OCI-LY3 (cell line): Measurements from ENCODE around the gene NEUROG1.

Experiments used
- EZH2phosphoT487 ChIP-seq: fragments of 200-600 bp; shearing (Covaris generic); IDR thresholded peaks from 2 replicates; pipeline ENCODE4 v1.6.1; 2018; ENCODE audit warnings: antibody characterized with exemption, mixed run types, low read depth
- TF ChIP-seq, protein P1 (sequence below): fragments of 200-600, 300-600 bp; sonication (generic); IDR thresholded peaks from 2 replicates; pipeline ENCODE4 v1.5.1; 2014; ENCODE audit warnings: antibody characterized with exemption, low read length, low read depth

DNA sequence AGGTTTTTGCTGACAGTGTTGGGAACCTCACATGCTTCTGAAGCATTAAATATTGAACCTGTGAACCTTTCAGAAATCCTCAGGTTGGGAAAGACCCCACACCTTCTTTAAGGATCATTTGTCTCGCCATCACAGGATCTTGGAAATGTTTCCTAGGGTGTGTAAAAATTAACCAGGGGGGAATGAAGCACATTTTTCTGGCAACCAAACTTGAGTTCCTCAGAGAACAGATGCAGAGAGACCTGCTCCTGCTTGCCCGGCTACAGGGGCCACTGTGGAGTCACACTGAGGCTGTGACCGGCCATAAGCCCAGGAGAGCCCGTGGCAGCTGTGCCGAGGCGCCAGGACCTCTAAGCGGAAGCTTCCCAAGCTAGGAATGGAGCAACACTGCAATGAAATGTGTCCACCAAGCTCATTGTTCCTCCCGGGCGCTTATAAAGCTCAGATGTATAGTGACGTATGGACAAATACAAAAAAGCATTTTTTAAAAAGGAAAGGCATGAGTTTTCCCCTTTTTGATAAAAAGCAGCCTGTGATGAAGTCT is 35.4 kb upstream of the NEUROG1 start:
- TF ChIP-seq, protein P1, sequence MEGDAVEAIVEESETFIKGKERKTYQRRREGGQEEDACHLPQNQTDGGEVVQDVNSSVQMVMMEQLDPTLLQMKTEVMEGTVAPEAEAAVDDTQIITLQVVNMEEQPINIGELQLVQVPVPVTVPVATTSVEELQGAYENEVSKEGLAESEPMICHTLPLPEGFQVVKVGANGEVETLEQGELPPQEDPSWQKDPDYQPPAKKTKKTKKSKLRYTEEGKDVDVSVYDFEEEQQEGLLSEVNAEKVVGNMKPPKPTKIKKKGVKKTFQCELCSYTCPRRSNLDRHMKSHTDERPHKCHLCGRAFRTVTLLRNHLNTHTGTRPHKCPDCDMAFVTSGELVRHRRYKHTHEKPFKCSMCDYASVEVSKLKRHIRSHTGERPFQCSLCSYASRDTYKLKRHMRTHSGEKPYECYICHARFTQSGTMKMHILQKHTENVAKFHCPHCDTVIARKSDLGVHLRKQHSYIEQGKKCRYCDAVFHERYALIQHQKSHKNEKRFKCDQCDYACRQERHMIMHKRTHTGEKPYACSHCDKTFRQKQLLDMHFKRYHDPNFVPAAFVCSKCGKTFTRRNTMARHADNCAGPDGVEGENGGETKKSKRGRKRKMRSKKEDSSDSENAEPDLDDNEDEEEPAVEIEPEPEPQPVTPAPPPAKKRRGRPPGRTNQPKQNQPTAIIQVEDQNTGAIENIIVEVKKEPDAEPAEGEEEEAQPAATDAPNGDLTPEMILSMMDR = no peak
- TF ChIP-seq EZH2phosphoT487 = no peak
